Measurements from ENCODE around the gene NPNT. TPM values are rescaled to one million over a fixed set of nuclear protein-coding genes. Genes with fewer than 3 reads are reported as not detected.

NPNT gene
- total RNA-seq, 1 experiment from 2014 or later: 0.20 TPM

DNA sequence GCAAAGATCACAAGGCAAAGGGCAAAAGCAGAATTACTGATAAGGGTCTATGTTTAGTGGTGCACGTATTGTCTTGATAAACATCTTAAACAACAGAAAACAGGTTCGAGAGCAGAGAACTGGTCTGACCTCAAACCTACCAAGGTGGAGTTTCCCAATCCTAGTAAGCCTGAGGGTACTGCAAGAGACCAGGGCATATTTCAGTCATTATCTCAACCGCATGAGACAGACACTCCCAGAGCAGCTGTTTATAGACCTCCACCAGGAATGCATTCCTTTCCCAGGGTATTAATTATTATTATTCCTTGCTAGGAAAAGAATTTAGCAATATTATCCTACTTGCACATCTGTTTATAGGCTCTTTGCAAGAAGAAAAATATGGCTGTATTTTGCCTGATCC, 51.5 kb downstream of the NPNT start:
- no peak for DNase-seq
- Histone ChIP-seq H3K4me1 (replicated peaks; ENCODE audit: insufficient read depth) (no peaks in the 10 kb centered on the region), H3K9me3 (ENCODE audit: insufficient read depth, low read depth) (no peaks in the 10 kb centered on the region), H3F3A (ENCODE audit: insufficient read depth, low read depth) (no peaks in the 10 kb centered on the region), H3K4me3 (no peak overlapping the region), H3K79me2 (ENCODE audit: low read depth) (no peaks in the 10 kb centered on the region), H3K9me2 (ENCODE audit: insufficient read depth) (no peaks in the 10 kb centered on the region), H2AFZ (no peak overlapping the region), H3K36me3 (ENCODE audit: low read depth) (no peaks in the 10 kb centered on the region), H3K4me2 (no peak overlapping the region), H3K27ac (no peak overlapping the region), H3K27me3 (ENCODE audit: insufficient read depth, low read depth) (no peaks in the 10 kb centered on the region), H4K20me1 (ENCODE audit: insufficient read depth) (no peaks in the 10 kb centered on the region)
- ChIA-PET POLR2A (ENCODE audit: unreplicated experiment) (no interaction called here), CTCF (no interaction called here)
- intact Hi-C loops (cut with micrococcal nuclease; ENCODE audit: unreplicated experiment): no loop called here
- TF ChIP-seq, protein P1, sequence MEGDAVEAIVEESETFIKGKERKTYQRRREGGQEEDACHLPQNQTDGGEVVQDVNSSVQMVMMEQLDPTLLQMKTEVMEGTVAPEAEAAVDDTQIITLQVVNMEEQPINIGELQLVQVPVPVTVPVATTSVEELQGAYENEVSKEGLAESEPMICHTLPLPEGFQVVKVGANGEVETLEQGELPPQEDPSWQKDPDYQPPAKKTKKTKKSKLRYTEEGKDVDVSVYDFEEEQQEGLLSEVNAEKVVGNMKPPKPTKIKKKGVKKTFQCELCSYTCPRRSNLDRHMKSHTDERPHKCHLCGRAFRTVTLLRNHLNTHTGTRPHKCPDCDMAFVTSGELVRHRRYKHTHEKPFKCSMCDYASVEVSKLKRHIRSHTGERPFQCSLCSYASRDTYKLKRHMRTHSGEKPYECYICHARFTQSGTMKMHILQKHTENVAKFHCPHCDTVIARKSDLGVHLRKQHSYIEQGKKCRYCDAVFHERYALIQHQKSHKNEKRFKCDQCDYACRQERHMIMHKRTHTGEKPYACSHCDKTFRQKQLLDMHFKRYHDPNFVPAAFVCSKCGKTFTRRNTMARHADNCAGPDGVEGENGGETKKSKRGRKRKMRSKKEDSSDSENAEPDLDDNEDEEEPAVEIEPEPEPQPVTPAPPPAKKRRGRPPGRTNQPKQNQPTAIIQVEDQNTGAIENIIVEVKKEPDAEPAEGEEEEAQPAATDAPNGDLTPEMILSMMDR (conservative IDR thresholded peaks at IDR 0.05): no peak
- TF ChIP-seq EZH2 (IDR thresholded peaks at IDR 0.05; ENCODE audit: low read depth): no peak
- BruUV-seq (replicated peaks): no TSS peak

DNA sequence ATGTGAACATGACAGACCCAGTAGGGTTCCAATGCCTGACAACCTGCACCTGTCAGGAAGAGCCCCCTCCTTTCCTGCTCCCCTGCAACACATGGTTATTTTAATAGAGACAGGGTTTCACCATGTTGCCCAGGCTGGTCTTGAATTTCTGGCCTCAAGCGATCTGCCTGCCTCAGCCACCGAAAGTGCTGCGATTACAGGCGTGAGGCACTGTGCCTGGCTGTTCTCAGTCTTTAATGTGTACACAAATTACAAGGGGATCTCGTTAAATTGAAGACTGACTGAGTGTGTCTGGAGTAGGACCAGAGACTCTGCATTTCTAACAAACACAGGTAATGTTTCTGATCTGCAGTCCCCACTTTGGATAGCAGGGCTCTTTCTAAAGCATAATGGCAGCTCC, 55.4 kb downstream of the NPNT start:
- Histone ChIP-seq H2AFZ (no peak overlapping the region), H3K9me3 (ENCODE audit: insufficient read depth, low read depth) (no peaks in the 10 kb centered on the region), H3K4me2 (no peak overlapping the region), H4K20me1 (ENCODE audit: insufficient read depth) (no peaks in the 10 kb centered on the region), H3K4me1 (replicated peaks; ENCODE audit: insufficient read depth) (no peaks in the 10 kb centered on the region), H3K36me3 (ENCODE audit: low read depth) (no peaks in the 10 kb centered on the region), H3K27me3 (ENCODE audit: insufficient read depth, low read depth) (no peaks in the 10 kb centered on the region), H3K9me2 (ENCODE audit: insufficient read depth) (no peaks in the 10 kb centered on the region), H3K79me2 (ENCODE audit: low read depth) (no peaks in the 10 kb centered on the region), H3K27ac (no peak overlapping the region), H3K4me3 (no peak overlapping the region), H3F3A (ENCODE audit: insufficient read depth, low read depth) (no peaks in the 10 kb centered on the region)
- ChIA-PET CTCF (no interaction called here), POLR2A (ENCODE audit: unreplicated experiment) (no interaction called here)
- no TSS peak for BruUV-seq (replicated peaks)
- intact Hi-C loops (cut with micrococcal nuclease; ENCODE audit: unreplicated experiment): no loop called here
- TF ChIP-seq EZH2 (IDR thresholded peaks at IDR 0.05; ENCODE audit: low read depth): no peak
- TF ChIP-seq, protein P1 (conservative IDR thresholded peaks at IDR 0.05): no peak
- DNase-seq: no peak

- no peak overlapping the region for H3K4me3 ChIP-seq
- H3K27ac ChIP-seq: no peak overlapping the region
- H3K27me3 ChIP-seq (ENCODE audit: insufficient read depth, low read depth): no peaks in the 10 kb centered on the region
- no peaks in the 10 kb centered on the region for H3K4me1 ChIP-seq (replicated peaks; ENCODE audit: insufficient read depth)
- no peaks in the 10 kb centered on the region for H3K36me3 ChIP-seq (ENCODE audit: low read depth)
- no peaks in the 10 kb centered on the region for H3K9me2 ChIP-seq (ENCODE audit: insufficient read depth)
- ChIA-PET CTCF (no interaction called here), POLR2A (ENCODE audit: unreplicated experiment) (no interaction called here)
- no peak overlapping the region for H3K4me2 ChIP-seq
- H4K20me1 ChIP-seq (ENCODE audit: insufficient read depth): no peaks in the 10 kb centered on the region
- H3K9me3 ChIP-seq (ENCODE audit: insufficient read depth, low read depth): no peaks in the 10 kb centered on the region
- intact Hi-C loops (cut with micrococcal nuclease; ENCODE audit: unreplicated experiment): no loop called here
- DNase-seq: no peak
- TF ChIP-seq, protein P1 (conservative IDR thresholded peaks at IDR 0.05): no peak
- no peak for TF ChIP-seq EZH2 (IDR thresholded peaks at IDR 0.05; ENCODE audit: low read depth)
- no peak overlapping the region for H2AFZ ChIP-seq
- no peaks in the 10 kb centered on the region for H3F3A ChIP-seq (ENCODE audit: insufficient read depth, low read depth)
- no peaks in the 10 kb centered on the region for H3K79me2 ChIP-seq (ENCODE audit: low read depth)
- BruUV-seq (replicated peaks): no TSS peak
Observed at GRCh38 chr4:105951198-105951597, 55.9 kb downstream of the NPNT start.
